Hepatic stellate cell (primary cell): ENCODE data around the gene KLHL26.
"Not testable (repeated sequence)": the region's sequence is repeated elsewhere in the genome, so short reads cannot be mapped to it uniquely, and the experiment has no call there.

Experiments used
- DNase-seq: peaks from one replicate; pipeline ENCODE4 v3.0.0; 2011; ENCODE audit warnings: low spot score

KLHL26 gene

GRCh38 chr19:18600692-18601397, 36.0 kb upstream of the KLHL26 start:
- not testable (repeated sequence) for DNase-seq

GRCh38 chr19:18601875-18602274, 35.0 kb upstream of the KLHL26 start:
- DNase-seq, result no peak

GRCh38 chr19:18603255-18603957, 33.4 kb upstream of the KLHL26 start:
- DNase-seq, result peak; percentile 74

- no peak for DNase-seq
Observed at GRCh38 chr19:18603958-18604819, 32.6 kb upstream of the KLHL26 start.

GRCh38 chr19:18604820-18605159, 32.0 kb upstream of the KLHL26 start:
- DNase-seq, result no peak

GRCh38 chr19:18605196-18605545, 31.7 kb upstream of the KLHL26 start:
- DNase-seq, result no peak

GRCh38 chr19:18605546-18606280, 31.1 kb upstream of the KLHL26 start:
- DNase-seq, result no peak

GRCh38 chr19:18606281-18607225, 30.3 kb upstream of the KLHL26 start, which contains the start of gene CRLF1:
Gene CRLF1, minus strand, starts transcription at chr19:18606799. Its CDS starts 143 bp downstream, at chr19:18606656.
- DNase-seq, result no peak

GRCh38 chr19:18607226-18608101, 29.4 kb upstream of the KLHL26 start:
- DNase-seq, result no peak

- DNase-seq, result no peak
Observed at GRCh38 chr19:18608102-18608804, 28.6 kb upstream of the KLHL26 start.

GRCh38 chr19:18608805-18609716, 27.8 kb upstream of the KLHL26 start:
- no peak for DNase-seq

GRCh38 chr19:18609717-18610051, 27.1 kb upstream of the KLHL26 start:
- DNase-seq, result no peak

GRCh38 chr19:18610245-18610555, 26.6 kb upstream of the KLHL26 start:
- no peak for DNase-seq

GRCh38 chr19:18610556-18611326, 26.1 kb upstream of the KLHL26 start:
- DNase-seq, result no peak

GRCh38 chr19:18611327-18612050, 25.3 kb upstream of the KLHL26 start:
- DNase-seq, result no peak

GRCh38 chr19:18612051-18612771, 24.6 kb upstream of the KLHL26 start:
- DNase-seq, result no peak
